HG03103 (cell line): ENCODE measurements around the gene ENDOV.
A peak's percentile ranks its signal among the peaks of the same experiment; 100 is the strongest.

Experiments used
- ATAC-seq: cut with Tn5 transposase; IDR thresholded peaks from one replicate; pipeline ENCODE4 v1.9.1; 2021; ENCODE audit warnings: low read depth; ENCODE audit not compliant: unreplicated experiment

ENDOV gene

GRCh38 chr17:80414803-80415625, at the start of gene ENDOV:
ENDOV (plus strand) TSS chr17:80415167; CDS start chr17:80415195, 28 bp downstream.
- ATAC-seq, result peak; percentile 88

DNA sequence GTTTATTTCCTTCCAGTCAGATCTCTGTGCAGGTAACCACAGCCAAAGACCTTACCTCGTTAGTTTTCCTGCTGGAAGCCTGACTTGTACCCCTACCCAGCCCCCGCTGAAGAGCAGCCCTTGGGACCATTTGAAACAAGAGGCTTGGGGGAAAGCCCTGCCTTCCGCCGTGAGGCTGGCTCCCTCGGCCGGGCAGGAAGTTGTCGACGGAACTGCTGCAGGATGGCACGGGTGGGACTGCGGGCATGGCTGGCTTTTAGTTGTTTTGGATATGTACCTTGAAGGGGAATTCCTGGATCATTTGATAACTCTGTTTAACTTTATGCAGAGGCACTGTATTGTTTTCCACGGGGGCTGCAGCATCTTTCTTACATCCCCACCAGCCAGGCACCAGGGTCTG, 49.0 kb upstream of the ENDOV start:
- ATAC-seq, result no peak

DNA sequence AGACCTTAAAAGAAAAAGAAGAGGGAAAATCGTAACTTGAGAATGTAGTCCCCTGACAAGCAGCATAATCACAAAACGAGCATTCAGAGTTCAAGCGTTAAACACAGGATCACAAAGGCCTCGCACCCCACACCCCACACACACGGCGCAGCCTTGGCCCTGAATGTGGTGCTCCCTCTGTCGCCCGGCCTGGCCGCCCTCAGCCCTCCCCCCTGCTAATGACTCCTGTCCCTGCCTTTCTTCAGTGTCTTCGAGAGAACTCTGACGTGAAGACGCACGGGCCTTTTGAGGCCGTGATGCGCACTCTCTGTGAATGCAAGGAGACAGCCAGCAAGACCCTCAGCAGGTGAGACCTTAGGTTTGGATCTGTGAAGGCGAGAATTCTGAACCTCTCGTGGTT, 47.5 kb upstream of the ENDOV start:
- no peak for ATAC-seq

DNA sequence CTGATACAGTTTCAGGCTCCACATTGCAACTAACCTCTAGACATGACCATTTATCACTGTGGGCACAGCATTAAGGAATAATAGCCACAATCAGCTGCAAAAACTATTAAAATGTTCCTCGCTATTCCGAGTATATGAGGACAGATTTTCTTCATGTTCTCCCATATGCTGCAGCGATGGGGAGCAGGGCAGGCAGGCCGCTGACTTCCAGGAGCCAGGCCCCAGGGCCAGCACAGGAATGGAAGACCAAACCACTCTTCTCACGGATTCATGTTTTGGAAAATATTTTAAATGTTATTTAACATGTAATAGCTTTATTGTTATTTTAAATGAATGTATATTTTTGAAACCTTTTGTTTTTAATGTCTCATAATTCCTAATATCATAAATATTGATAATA, 43.8 kb upstream of the ENDOV start:
- ATAC-seq, result no peak

- no peak for ATAC-seq
These were observed 42.5 kb upstream of the ENDOV start for GRCh38 chr17:80372456-80372855.

DNA sequence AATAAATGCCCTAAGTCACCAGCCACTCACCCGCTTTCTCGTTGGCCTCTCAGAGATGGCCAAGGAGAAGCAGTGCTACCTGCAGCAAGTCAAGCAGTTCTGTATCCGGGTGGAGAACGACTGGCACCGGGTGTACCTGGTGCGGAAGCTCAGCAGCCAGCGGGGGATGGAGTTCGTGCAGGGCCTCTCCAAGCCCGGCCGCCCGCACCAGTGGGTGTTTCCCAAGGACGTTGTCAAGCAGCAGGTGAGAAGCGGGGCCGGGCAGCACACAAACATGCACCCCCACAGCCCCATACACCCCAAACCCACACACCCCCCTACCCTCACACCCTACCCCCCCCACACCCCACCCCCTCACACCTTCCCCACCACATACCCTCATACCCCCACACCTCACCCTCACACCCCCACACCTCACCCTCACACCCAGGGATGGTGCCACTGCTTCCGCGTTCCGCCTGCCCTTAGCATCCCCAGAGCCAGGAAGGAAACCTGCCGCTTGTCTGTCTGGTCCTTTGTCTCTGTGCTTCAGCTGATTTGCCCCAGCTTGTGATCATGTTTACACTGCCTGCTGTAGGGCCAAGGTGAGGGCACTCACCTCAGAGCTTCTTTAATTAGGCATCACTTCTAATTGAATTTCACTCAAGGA, 41.9 kb upstream of the ENDOV start:
- no peak for ATAC-seq

DNA sequence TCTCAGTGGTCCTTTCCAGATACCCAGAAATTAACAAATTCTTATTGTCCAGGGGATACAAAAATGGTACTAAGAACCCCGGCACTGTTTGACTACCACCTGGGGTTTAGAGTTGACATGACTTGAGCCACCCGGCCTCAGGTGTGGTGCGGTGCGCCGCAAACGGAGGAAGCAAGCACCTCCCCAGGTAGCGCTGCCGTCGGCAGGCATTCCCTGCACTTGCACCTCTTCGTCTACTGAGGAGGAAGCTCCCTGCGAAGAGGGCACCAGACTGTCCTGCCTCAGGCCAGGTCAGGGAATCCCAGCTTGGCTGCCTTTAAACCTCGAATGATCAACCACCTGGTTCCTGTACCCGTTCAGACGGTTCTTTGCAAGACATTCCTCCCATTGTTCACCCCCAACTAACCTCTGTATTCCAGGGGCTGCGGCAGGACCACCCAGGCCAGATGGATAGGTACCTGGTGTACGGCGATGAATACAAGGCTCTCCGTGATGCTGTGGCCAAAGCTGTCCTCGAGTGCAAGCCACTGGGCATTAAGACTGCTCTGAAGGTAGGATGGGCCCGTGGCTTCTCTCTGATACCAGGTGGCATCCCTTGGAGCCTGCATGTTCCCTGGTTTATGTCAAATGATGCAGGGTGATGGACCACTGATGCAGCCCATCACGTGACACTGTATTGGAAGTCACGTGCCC, 40.8 kb upstream of the ENDOV start:
- ATAC-seq, result no peak

- ATAC-seq, result no peak
These were observed 40.0 kb upstream of the ENDOV start for GRCh38 chr17:80374732-80375585.

DNA sequence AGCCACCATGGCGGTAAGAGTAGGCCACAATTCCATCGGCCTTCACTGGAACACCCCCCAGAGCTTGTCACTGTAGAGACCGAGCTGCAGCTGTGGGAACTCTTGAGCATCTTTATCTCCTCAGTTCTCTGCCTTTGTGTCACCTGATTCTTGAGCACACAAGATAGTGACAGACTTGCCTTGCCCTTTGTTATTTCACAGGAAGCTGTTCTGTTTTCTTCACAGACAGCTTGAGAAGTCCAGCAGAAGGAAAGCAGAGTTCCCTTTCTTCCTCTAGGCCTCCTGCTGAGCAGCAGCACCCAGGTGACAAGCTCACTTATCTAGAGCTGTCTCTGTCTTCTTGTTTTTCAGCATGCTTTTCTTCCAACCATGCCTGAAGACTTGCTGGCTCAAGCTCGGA, 38.4 kb upstream of the ENDOV start:
- ATAC-seq, result no peak

DNA sequence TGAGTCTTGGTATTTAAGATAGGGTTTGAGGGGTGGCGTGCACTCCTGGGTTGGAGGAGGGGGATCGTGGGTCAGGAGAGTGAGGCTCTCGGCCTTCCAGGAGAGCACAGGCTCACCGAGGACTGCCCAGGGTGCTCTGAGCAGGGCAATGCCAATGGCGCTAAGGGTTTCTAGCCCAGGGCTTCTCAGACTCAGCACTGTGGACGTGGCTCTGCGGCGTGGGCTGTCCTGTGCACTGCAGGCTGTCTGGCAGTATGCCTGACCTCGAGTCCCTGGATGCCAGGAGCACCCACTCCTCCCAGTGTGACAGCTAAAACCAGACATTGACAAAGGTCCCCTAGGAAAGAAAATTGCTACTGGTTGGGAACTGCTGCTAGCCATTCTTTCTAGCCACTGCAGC, 37.2 kb upstream of the ENDOV start:
- no peak for ATAC-seq

GRCh38 chr17:80379348-80379747, 35.6 kb upstream of the ENDOV start:
- ATAC-seq, result no peak

DNA sequence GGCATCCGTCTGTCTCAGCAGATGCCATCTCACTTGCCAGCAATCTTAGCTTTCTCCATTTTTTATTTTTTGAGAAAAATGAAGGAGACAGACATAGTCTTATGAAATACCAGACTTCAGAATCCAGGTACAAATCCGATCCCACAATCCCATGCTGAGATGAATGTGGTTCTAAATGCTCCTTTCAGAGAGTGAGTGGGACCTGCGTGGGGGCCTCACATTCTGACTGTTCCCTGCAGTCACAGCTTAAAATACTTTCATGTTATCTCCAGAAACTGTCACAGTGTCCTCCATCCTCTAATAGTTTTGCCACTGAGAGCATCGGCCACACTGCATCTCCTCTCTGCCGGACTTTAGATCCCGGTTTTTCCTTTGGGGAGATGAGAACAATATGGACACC, 34.9 kb upstream of the ENDOV start:
- no peak for ATAC-seq

DNA sequence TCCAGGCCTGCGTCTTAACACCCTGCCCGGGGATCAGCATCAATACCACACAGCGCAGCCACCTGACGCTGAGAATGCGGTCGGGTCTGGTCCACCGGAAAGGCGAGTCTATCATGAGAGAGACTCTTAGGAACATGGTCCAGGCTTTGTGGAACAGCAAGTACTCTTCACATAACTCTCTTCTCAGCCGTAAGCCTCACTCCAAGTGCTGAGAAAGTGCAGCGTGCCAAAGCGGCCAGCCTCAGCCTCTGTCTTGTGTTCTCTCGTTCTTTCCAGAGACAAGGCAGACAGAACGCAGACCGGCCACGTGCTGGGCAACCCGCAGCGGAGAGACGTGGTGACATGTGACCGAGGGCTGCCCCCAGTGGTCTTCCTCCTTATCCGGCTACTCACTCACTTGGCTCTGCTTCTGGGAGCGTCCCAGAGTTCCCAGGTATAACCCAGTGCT, 34.4 kb upstream of the ENDOV start:
- no peak for ATAC-seq

GRCh38 chr17:80381416-80381923, 33.5 kb upstream of the ENDOV start:
- no peak for ATAC-seq

DNA sequence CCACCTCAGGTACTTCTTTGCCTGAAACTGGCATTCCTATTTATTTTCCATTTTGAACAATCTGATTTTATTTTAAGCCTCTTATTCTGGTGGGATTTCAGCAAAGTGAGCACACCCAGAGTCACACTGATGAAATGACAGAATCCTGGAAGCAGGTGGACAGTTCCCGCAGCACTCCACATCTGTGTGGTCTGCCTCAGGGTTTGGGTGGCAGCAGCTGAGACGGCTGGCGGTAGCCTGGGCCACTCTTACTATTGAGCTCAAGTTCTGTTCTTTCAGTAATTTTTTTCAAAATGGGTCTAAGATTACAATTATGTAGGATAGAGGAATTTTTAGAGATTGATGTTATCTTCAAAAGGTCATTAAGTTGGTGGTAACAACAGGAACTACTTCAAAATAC, 32.5 kb upstream of the ENDOV start:
- no peak for ATAC-seq

DNA sequence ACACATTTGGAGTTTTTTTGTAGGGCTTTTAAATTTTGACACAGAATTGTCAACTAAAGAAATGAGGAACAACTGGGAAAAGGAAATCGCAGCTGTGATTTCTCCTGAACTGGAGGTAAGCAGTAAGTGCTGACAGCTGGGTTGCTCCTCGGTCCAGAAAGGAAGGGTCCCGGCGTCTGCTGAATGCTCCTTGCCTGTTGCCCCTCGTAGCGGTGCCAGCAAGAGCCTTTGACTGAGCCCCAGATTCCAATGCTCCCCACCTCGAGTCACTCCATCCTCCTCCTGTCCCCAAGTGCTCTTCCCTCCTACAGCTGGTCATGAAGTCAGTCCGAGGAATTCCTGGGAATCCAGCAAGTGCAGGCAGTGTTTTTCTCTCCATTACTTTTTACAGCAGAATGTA, 32.0 kb upstream of the ENDOV start:
- ATAC-seq, result no peak

- ATAC-seq, result no peak
These were observed 30.6 kb upstream of the ENDOV start for GRCh38 chr17:80384078-80384960.

DNA sequence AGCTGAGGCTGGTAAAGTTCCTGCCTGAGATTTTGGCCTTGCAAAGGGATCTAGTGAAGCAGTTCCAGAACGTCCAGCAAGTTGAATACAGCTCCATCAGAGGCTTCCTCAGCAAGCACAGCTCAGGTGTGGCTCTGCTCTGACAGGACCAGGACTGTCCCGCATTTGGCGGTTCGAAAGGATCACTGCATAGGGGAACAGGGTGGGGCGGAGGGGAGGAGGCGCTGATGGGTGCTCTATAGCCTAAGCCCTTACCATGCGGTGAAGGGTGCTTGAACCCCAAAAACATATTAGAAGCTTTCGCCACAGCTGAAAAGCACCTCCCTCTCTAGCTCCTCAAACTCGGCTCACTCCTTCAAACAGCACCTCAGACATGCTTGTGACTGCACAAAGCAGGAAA, 29.9 kb upstream of the ENDOV start:
- no peak for ATAC-seq

DNA sequence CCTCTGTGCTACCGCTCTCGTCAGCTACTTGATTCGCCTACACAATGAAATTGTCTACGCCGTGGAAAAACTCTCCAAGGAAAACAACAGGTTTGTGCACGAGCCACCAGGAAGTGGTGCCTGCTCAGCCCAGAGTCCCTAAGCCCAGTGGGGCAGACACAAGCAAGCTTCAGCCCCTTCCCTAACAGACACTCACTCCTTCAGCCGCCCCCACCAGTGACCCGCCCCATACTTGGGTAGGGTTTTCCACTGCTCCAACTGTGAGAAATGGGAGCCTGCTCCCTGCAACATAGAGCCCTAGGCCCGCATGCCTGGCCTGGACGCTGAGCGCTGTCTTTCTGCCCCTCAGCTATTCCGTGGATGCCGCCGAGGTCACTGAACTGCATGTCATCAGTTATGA, 28.6 kb upstream of the ENDOV start:
- no peak for ATAC-seq
